ES-I3 (cell line): ENCODE measurements around the gene CPEB2.

Experiments
- H3K36me3 ChIP-seq: 2 replicates; pipeline ENCODE4 v1.6.1; 2013; ENCODE audit warnings: mild to moderate bottlenecking, low read length, control low read depth, moderate library complexity; ENCODE audit not compliant: insufficient read depth
- H3K4me1 ChIP-seq: 2 replicates; pipeline ENCODE4 v1.6.1; 2013; ENCODE audit warnings: mild to moderate bottlenecking, control low read depth, low read length; ENCODE audit not compliant: insufficient read depth
- H3K9ac ChIP-seq: 2 replicates; pipeline ENCODE4 v1.6.1; 2013; ENCODE audit warnings: low read depth, mild to moderate bottlenecking, low read length, moderate library complexity
- H3K9me3 ChIP-seq: 2 replicates; pipeline ENCODE4 v1.6.1; 2013; ENCODE audit warnings: mild to moderate bottlenecking, low read length, moderate library complexity; ENCODE audit not compliant: control insufficient read depth, insufficient read depth

Gene CPEB2

GRCh38 chr4:15100994-15101695 is 98.9 kb downstream of the CPEB2 start:
- H3K4me1 ChIP-seq: no peaks in the 10 kb centered on the region
- H3K9me3 ChIP-seq: peaks cover 4% of the 10 kb centered on the region
- no peak overlapping the region for H3K9ac ChIP-seq
- no peaks in the 10 kb centered on the region for H3K36me3 ChIP-seq

- Histone ChIP-seq H3K4me1 (no peaks in the 10 kb centered on the region), H3K9me3 (peaks cover 4% of the 10 kb centered on the region; the same call in 1 of the 2 replicates)
These were observed 102.5 kb downstream of the CPEB2 start for GRCh38 chr4:15104825-15105224.

GRCh38 chr4:15106399-15106798 is 104.1 kb downstream of the CPEB2 start:
- Histone ChIP-seq H3K9ac (no peak overlapping the region), H3K9me3 (0 out of 2 replicates have a peak, but pooled peaks cover 4% of the 10 kb centered on the region), H3K4me1 (no peaks in the 10 kb centered on the region), H3K36me3 (no peaks in the 10 kb centered on the region)

More at GRCh38 chr4:15104825-15105224, 102.5 kb downstream of the CPEB2 start:
- H3K36me3 ChIP-seq: no peaks in the 10 kb centered on the region
- H3K9ac ChIP-seq: no peak overlapping the region

GRCh38 chr4:15109600-15109999 is 107.3 kb downstream of the CPEB2 start:
- no peaks in the 10 kb centered on the region for H3K36me3 ChIP-seq
- H3K9ac ChIP-seq: no peak overlapping the region
- no peaks in the 10 kb centered on the region for H3K9me3 ChIP-seq
- H3K4me1 ChIP-seq: no peaks in the 10 kb centered on the region

GRCh38 chr4:15110120-15110571 is 107.9 kb downstream of the CPEB2 start:
- no peak overlapping the region for H3K9ac ChIP-seq
- no peaks in the 10 kb centered on the region for H3K4me1 ChIP-seq
- no peaks in the 10 kb centered on the region for H3K9me3 ChIP-seq
- no peaks in the 10 kb centered on the region for H3K36me3 ChIP-seq

- no peaks in the 10 kb centered on the region for H3K9me3 ChIP-seq
- H3K9ac ChIP-seq: no peak overlapping the region
- no peaks in the 10 kb centered on the region for H3K36me3 ChIP-seq
- H3K4me1 ChIP-seq: no peaks in the 10 kb centered on the region
These were observed 114.3 kb downstream of the CPEB2 start for GRCh38 chr4:15116509-15117079.

- Histone ChIP-seq H3K9ac (no peak overlapping the region), H3K4me1 (no peaks in the 10 kb centered on the region), H3K36me3 (no peaks in the 10 kb centered on the region), H3K9me3 (no peaks in the 10 kb centered on the region)
These were observed 115.1 kb downstream of the CPEB2 start for GRCh38 chr4:15117270-15117946.

GRCh38 chr4:15118292-15118691 is 116.0 kb downstream of the CPEB2 start:
- Histone ChIP-seq H3K36me3 (no peaks in the 10 kb centered on the region), H3K4me1 (no peaks in the 10 kb centered on the region), H3K9me3 (no peaks in the 10 kb centered on the region), H3K9ac (no peak overlapping the region)
